BE2C (cell line): ENCODE measurements around the gene RNF39.
A peak's percentile ranks its signal among the peaks of the same experiment; 100 is the strongest.

Source experiments
- DNase-seq: peaks from one replicate; pipeline ENCODE4 v3.0.0-alpha.2; 2020
- H3K27me3 ChIP-seq: fragments of 250-450 bp; sonication (Bioruptor Pico); 2 replicates; pipeline ENCODE4 v1.5.1; 2020; ENCODE audit warnings: mild to moderate bottlenecking
- H3K36me3 ChIP-seq: fragments of 250-450 bp; sonication (Bioruptor Pico); 2 replicates; pipeline ENCODE4 v1.5.1; 2020; ENCODE audit warnings: mild to moderate bottlenecking
- H3K4me1 ChIP-seq: fragments of 250-450 bp; sonication (Bioruptor Pico); 2 replicates; pipeline ENCODE4 v1.5.1; 2020
- H3K4me3 ChIP-seq: 2 replicates; pipeline ENCODE4 v1.5.1; 2011; ENCODE audit warnings: low read depth, low read length
- H3K9me3 ChIP-seq: fragments of 250-450 bp; sonication (Bioruptor Pico); 2 replicates; pipeline ENCODE4 v1.5.1; 2020
- CTCF ChIP-seq: IDR thresholded peaks from 2 replicates; pipeline ENCODE4 v1.5.1; 2012; ENCODE audit warnings: mild to moderate bottlenecking, low read depth, low read length

The RNF39 gene

GRCh38 chr6:30113003-30113759, 37.6 kb upstream of the RNF39 start, which contains the start of gene TRIM31:
Gene TRIM31 (minus strand): TSS chr6:30113090. CDS start chr6:30112805, 285 bp downstream.
- H3K4me3 ChIP-seq = no peak within 1 kb of the TSS
- no peak for DNase-seq
- peaks cover 40% of the 10 kb centered on the region for H3K27me3 ChIP-seq
- H3K9me3 ChIP-seq = no peaks in the 10 kb centered on the region
- H3K36me3 ChIP-seq = no peaks in the 10 kb centered on the region
- no peaks in the 10 kb centered on the region for H3K4me1 ChIP-seq
- TF ChIP-seq CTCF = no peak

GRCh38 chr6:30112402-30112994, 36.9 kb upstream of the RNF39 start:
- DNase-seq = no peak
- peaks cover 40% of the 10 kb centered on the region for H3K27me3 ChIP-seq
- H3K4me1 ChIP-seq = no peaks in the 10 kb centered on the region
- no peaks in the 10 kb centered on the region for H3K9me3 ChIP-seq
- no peaks in the 10 kb centered on the region for H3K36me3 ChIP-seq
- no peak for TF ChIP-seq CTCF
- H3K4me3 ChIP-seq = no peak overlapping the region

GRCh38 chr6:30111266-30111856, 35.8 kb upstream of the RNF39 start:
- Histone ChIP-seq H3K27me3 (peaks cover 40% of the 10 kb centered on the region), H3K4me1 (no peaks in the 10 kb centered on the region), H3K9me3 (no peaks in the 10 kb centered on the region), H3K4me3 (no peak overlapping the region), H3K36me3 (no peaks in the 10 kb centered on the region)
- DNase-seq = no peak
- TF ChIP-seq CTCF = no peak

- H3K4me3 ChIP-seq = no peak overlapping the region
- no peaks in the 10 kb centered on the region for H3K9me3 ChIP-seq
- DNase-seq = no peak
- peaks cover 50% of the 10 kb centered on the region for H3K27me3 ChIP-seq
- H3K36me3 ChIP-seq = no peaks in the 10 kb centered on the region
- peak; percentile 17; the same call in 1 of the 2 replicates for TF ChIP-seq CTCF
- peaks cover 4% of the 10 kb centered on the region; the same call in 1 of the 2 replicates for H3K4me1 ChIP-seq
Measured at GRCh38 chr6:30104661-30105060, 29.1 kb upstream of the RNF39 start.

GRCh38 chr6:30103872-30104179, 28.3 kb upstream of the RNF39 start:
- no peak for TF ChIP-seq CTCF
- no peak for DNase-seq
- Histone ChIP-seq H3K27me3 (peaks cover 56% of the 10 kb centered on the region), H3K4me1 (peaks cover 4% of the 10 kb centered on the region; the same call in 1 of the 2 replicates), H3K36me3 (no peaks in the 10 kb centered on the region), H3K9me3 (no peaks in the 10 kb centered on the region), H3K4me3 (peak overlapping the region; percentile 60)
